ENCODE results near the gene CDH23. TPM values are rescaled to one million over a fixed set of nuclear protein-coding genes. Genes with fewer than 3 reads are reported as not detected.

The CDH23 gene
- total and polyA plus RNA-seq, 2 donors (not counting 1 experiment from before 2014, with no cell fraction given): 0.01 to 0.17 TPM

GRCh38 chr10:71478813-71479365 is 82.2 kb downstream of the CDH23 start:
- no peak overlapping the region for H2AFZ ChIP-seq (ENCODE audit: low read length)
- H3K27me3 ChIP-seq (ENCODE audit: control insufficient read depth, insufficient read depth, low read length): peaks cover 3% of the 10 kb centered on the region
- no peak overlapping the region for H3K4me2 ChIP-seq (ENCODE audit: extremely low read depth, insufficient read depth, low read length)
- no peak for DNase-seq (ENCODE audit: low read depth in 2 of 2)
- H3K9ac ChIP-seq (ENCODE audit: insufficient read depth, low read length): no peak overlapping the region
- H3K36me3 ChIP-seq (ENCODE audit: control insufficient read depth, insufficient read depth, low read length): no peaks in the 10 kb centered on the region
- no peaks in the 10 kb centered on the region for H4K20me1 ChIP-seq (ENCODE audit: control insufficient read depth, extremely low read depth, insufficient read depth, low read length)
- H3K4me3 ChIP-seq (replicated peaks in 1 of 4; ENCODE audit: control extremely low read depth in 1 of 4, insufficient read depth in 1 of 4, low read depth in 3 of 4, low read length in 4 of 4): no peak overlapping the region
- no peaks in the 10 kb centered on the region for H3K9me3 ChIP-seq (ENCODE audit: control insufficient read depth, insufficient read depth, low read depth, low read length)
- H3K79me2 ChIP-seq (ENCODE audit: control insufficient read depth, insufficient read depth, low read length): no peaks in the 10 kb centered on the region
- H3K27ac ChIP-seq (ENCODE audit: insufficient read depth, low read length): no peak overlapping the region
- no peaks in the 10 kb centered on the region for H3K4me1 ChIP-seq (ENCODE audit: control insufficient read depth, extremely low read depth, insufficient read depth, low read length)
- TF ChIP-seq, protein P1, sequence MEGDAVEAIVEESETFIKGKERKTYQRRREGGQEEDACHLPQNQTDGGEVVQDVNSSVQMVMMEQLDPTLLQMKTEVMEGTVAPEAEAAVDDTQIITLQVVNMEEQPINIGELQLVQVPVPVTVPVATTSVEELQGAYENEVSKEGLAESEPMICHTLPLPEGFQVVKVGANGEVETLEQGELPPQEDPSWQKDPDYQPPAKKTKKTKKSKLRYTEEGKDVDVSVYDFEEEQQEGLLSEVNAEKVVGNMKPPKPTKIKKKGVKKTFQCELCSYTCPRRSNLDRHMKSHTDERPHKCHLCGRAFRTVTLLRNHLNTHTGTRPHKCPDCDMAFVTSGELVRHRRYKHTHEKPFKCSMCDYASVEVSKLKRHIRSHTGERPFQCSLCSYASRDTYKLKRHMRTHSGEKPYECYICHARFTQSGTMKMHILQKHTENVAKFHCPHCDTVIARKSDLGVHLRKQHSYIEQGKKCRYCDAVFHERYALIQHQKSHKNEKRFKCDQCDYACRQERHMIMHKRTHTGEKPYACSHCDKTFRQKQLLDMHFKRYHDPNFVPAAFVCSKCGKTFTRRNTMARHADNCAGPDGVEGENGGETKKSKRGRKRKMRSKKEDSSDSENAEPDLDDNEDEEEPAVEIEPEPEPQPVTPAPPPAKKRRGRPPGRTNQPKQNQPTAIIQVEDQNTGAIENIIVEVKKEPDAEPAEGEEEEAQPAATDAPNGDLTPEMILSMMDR (conservative IDR thresholded peaks at IDR 0.05 in 1 of 2, IDR thresholded peaks at IDR 0.05 in 1 of 2; ENCODE audit: low read depth in 1 of 2, low read length in 2 of 2): no peak
- TF ChIP-seq EZH2 (IDR thresholded peaks at IDR 0.05; ENCODE audit: low read length, missing control alignments): no peak

DNA sequence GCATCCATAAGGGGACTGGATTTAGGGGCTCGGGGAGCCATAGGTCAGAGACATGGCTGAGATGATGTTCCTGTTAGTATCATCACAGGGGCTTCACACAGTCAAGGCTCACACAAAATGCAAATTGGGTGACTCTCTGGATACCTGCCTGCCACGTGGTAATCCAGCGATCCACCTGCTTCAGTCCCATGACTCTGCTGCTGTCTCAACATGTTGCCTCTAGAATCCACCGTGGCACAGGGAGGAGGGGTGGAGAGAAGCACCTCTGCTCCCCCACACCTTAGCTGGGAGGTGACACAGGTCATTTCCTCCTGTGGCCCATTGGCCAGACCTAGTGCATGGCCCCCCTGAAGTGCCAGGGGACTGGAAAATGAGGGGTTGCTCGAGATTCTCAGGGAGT is 83.1 kb downstream of the CDH23 start:
- Histone ChIP-seq H3K9ac (ENCODE audit: insufficient read depth, low read length) (no peak overlapping the region), H4K20me1 (ENCODE audit: control insufficient read depth, extremely low read depth, insufficient read depth, low read length) (no peaks in the 10 kb centered on the region), H3K4me1 (ENCODE audit: control insufficient read depth, extremely low read depth, insufficient read depth, low read length) (no peaks in the 10 kb centered on the region), H3K4me3 (replicated peaks in 1 of 4; ENCODE audit: control extremely low read depth in 1 of 4, insufficient read depth in 1 of 4, low read depth in 3 of 4, low read length in 4 of 4) (no peak overlapping the region), H3K79me2 (ENCODE audit: control insufficient read depth, insufficient read depth, low read length) (no peaks in the 10 kb centered on the region), H3K4me2 (ENCODE audit: extremely low read depth, insufficient read depth, low read length) (no peak overlapping the region), H2AFZ (ENCODE audit: low read length) (no peak overlapping the region), H3K27me3 (ENCODE audit: control insufficient read depth, insufficient read depth, low read length) (peaks cover 3% of the 10 kb centered on the region), H3K27ac (ENCODE audit: insufficient read depth, low read length) (no peak overlapping the region), H3K36me3 (ENCODE audit: control insufficient read depth, insufficient read depth, low read length) (no peaks in the 10 kb centered on the region), H3K9me3 (ENCODE audit: control insufficient read depth, insufficient read depth, low read depth, low read length) (no peaks in the 10 kb centered on the region)
- DNase-seq (ENCODE audit: low read depth in 2 of 2): no peak
- TF ChIP-seq, protein P1 (conservative IDR thresholded peaks at IDR 0.05 in 1 of 2, IDR thresholded peaks at IDR 0.05 in 1 of 2; ENCODE audit: low read depth in 1 of 2, low read length in 2 of 2): no peak
- no peak for TF ChIP-seq EZH2 (IDR thresholded peaks at IDR 0.05; ENCODE audit: low read length, missing control alignments)

- Histone ChIP-seq H3K36me3 (ENCODE audit: control insufficient read depth, insufficient read depth, low read length) (no peaks in the 10 kb centered on the region), H3K4me3 (replicated peaks in 1 of 4; ENCODE audit: control extremely low read depth in 1 of 4, insufficient read depth in 1 of 4, low read depth in 3 of 4, low read length in 4 of 4) (no peak overlapping the region), H3K27me3 (ENCODE audit: control insufficient read depth, insufficient read depth, low read length) (peaks cover 3% of the 10 kb centered on the region), H3K9me3 (ENCODE audit: control insufficient read depth, insufficient read depth, low read depth, low read length) (no peaks in the 10 kb centered on the region), H2AFZ (ENCODE audit: low read length) (no peak overlapping the region), H3K9ac (ENCODE audit: insufficient read depth, low read length) (no peak overlapping the region), H3K27ac (ENCODE audit: insufficient read depth, low read length) (no peak overlapping the region), H3K79me2 (ENCODE audit: control insufficient read depth, insufficient read depth, low read length) (no peaks in the 10 kb centered on the region), H3K4me1 (ENCODE audit: control insufficient read depth, extremely low read depth, insufficient read depth, low read length) (no peaks in the 10 kb centered on the region), H3K4me2 (ENCODE audit: extremely low read depth, insufficient read depth, low read length) (no peak overlapping the region), H4K20me1 (ENCODE audit: control insufficient read depth, extremely low read depth, insufficient read depth, low read length) (no peaks in the 10 kb centered on the region)
- TF ChIP-seq, protein P1 (conservative IDR thresholded peaks at IDR 0.05 in 1 of 2, IDR thresholded peaks at IDR 0.05 in 1 of 2; ENCODE audit: low read depth in 1 of 2, low read length in 2 of 2): no peak
- no peak for DNase-seq (ENCODE audit: low read depth in 2 of 2)
Measured at GRCh38 chr10:71480662-71481061, 83.9 kb downstream of the CDH23 start.

Measured in fibroblast of lung (primary cell).